ENCODE measurements around the gene STX5.
"Not testable (repeated sequence)": the region's sequence is repeated elsewhere in the genome, so short reads cannot be mapped to it uniquely, and the experiment has no call there.

Gene STX5

GRCh38 chr11:62828130-62828529 lies 3.7 kb downstream of the STX5 start:
- DNase-seq, result not testable (repeated sequence)

DNA sequence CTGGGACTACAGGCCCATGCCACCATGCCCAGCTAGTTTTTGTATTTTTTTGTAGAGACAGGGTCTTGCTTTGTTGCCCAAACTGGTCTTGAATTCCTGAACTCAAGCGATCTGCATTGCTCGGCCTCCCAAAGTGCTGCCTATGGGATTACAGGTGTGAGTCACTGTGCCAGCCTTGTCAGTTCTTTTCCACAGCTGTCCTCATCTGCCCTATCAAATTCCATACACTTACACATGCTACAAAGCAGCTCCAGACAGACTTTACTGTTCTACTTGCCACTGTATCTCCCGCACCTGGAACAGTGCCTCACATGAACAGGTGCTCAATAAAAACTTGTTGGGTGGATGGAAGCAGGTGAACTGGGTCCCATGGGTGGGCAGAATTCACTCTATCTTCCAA lies 8.2 kb downstream of the STX5 start:
- no peak for DNase-seq

DNA sequence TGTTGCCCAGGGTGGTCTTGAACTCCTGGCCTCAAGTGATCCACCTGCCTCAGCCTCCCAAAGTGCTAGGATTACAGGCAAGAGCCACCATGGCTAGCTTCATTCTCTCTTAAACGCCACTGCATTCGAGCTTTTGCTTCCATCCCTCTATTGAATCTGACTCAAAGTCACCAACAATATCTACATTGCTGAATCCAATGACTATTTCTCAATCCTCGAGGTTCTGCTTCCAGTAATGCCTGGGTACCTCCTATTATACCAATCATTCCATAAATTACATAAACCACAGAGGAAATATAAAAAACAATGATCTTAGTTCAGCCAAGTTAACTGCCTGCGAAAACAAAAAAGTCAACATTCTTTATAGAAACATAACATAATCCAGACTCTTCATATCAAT lies 14.7 kb downstream of the STX5 start:
- DNase-seq, result no peak

- no peak for DNase-seq
These were observed 15.3 kb downstream of the STX5 start for GRCh38 chr11:62816557-62816956.

DNA sequence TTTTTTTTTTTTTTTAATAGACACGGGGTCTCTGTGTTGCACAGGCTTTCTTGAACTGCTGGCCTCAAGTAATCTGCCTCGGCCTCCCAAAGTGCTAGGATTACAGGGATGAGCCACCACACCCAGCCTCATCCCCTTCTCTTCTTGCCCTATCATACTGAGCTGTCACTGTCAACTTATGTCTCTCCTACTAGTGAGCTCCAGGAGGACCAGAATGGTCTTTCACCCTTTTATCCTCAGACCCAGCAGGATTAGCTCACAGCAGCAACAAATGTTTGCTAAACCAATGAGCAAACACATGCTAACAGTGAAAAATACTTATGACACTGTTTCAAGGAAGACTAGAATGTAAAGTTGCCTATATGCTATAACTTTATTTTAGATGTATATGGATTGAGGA lies 20.2 kb downstream of the STX5 start:
- DNase-seq, result no peak

GRCh38 chr11:62810748-62811147 lies 21.1 kb downstream of the STX5 start:
- no peak for DNase-seq

DNA sequence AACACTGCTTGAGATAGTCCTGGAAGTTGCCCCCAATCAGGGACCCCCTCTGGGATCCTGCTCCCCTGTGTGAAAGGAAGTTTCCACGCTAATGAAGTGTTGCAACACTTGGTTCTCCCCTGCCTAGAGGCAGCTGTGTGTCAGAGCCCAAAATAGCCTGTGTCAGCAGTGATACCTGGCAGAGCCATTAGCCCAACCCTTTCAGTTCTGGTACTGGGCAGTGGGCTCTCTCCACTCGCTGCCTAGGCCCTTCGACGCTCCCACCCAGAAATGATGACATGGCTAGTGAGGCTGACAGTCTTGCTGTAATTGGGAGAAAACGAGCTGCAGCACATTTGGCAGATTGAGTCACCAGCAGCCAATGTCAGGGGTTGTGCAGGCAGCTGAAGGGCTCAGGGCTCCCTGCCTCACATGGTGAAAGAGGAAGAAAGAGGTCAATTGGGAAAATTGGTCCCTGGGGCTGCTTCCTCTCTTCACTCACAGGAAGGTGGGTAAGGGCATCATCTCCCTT lies 25.2 kb downstream of the STX5 start:
- DNase-seq, result no peak

GRCh38 chr11:62805961-62806441 lies 25.9 kb downstream of the STX5 start:
- no peak for DNase-seq

GRCh38 chr11:62805076-62805892 lies 26.6 kb downstream of the STX5 start, which contains the start of gene NXF1:
Gene NXF1, minus strand, starts transcription at chr11:62805440. Its CDS starts 84 bp downstream, at chr11:62805356.
- DNase-seq, result peak; percentile 98

- no peak for DNase-seq
These were observed 27.4 kb downstream of the STX5 start for GRCh38 chr11:62804310-62805075.

DNA sequence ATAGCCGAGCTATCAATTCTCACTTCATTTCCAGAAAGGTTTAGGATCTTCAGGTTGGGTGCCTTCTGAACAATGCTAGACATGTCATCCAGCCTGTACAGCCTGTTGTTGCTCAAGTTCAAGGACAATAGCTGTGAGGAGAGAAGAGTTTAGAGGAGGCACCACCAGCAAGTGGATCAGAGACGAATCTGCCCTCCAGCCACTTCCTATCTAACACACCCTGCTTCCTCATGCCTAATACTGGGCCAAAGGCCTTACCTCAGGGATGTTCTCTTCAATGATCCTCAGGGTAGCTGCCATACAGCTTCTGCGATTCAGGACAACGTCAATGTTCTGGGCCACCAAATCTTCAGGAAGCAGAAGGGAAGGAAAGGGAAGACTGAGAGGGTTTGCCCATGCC lies 30.8 kb downstream of the STX5 start:
- DNase-seq, result no peak

- no peak for DNase-seq
These were observed 32.4 kb downstream of the STX5 start for GRCh38 chr11:62799486-62799885.

DNA sequence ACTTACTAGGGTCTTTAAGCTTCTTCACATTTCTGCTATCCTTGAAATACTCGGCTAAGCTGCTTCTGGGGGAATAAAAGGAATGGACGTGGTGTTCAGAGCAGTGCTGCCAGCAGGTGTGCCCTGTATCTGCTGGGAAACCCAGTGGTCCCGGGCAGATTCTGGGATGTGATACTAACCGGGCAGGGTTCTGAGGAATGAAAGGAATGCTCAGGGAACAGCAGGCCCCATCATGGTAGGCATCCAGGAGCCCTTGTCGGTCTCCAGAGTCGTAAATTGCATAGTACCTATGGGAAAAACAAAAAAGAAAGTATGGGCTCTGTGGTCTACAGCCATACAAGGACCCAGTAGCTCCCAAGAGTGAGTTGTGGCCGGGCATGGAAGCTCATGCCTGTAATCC lies 35.6 kb downstream of the STX5 start:
- DNase-seq, result no peak

- no peak for DNase-seq
These were observed 37.6 kb downstream of the STX5 start for GRCh38 chr11:62794201-62794775.

GRCh38 chr11:62792202-62792575 lies 39.7 kb downstream of the STX5 start:
- DNase-seq, result no peak

DNA sequence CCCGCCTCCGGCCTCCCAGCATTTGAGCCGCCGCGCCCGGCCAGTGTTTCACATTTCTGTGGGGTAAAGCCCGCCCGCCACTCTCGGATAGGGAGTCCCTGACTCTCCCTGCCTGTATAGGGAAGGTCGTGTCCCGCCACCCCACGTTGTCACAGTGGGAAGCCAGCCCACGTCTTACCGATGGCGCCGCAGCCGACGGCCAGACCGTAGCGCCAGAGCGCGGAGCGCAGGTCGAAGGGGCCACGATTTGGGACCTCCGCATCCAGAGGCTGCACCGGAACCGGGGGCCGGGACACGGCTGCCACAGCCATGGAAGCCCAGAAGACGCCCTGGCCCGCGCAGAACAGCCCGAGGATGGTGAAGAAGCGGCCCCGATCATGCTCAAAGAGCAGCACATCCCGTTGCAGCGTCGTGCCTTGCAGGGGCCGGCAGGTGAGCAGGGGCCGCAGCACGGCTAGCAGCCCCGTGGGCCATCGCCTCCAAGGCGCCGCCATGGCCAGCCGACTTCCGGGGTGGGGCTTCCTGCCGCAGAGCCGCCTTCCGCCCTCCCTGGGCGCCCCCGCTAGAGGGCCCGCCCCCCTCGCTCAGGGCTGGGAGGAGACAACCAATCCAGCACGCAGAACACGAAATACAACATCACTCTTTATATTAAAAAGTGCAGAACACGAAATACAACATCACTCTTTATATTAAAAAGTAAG lies 40.2 kb downstream of the STX5 start, which contains the start of gene TMEM223:
TSS of gene TMEM223 (minus strand) at position 506 of the 701 bp plus-strand sequence. CDS start at position 494, 12 bp downstream.
- peak; percentile 93 for DNase-seq

DNA sequence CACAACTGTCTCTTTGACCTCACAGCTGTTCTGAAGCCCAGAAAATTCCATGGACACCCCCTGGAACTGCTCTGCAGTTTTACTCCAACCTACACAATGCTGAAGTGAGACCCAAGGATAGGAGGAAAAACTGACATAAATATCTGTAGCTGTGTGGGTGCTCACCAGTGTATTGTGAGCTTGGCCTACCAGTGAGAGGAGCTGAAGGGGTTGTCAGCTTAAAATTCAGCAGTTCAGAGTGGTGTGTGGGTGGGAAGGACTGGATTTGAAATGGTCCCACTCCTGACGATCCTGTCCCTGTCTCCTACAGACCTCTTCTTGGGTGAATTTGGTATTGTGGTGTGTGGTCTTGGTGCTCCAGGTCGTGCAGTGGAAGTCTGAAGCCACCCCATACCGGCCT lies 42.3 kb downstream of the STX5 start:
- no peak for DNase-seq

DNA sequence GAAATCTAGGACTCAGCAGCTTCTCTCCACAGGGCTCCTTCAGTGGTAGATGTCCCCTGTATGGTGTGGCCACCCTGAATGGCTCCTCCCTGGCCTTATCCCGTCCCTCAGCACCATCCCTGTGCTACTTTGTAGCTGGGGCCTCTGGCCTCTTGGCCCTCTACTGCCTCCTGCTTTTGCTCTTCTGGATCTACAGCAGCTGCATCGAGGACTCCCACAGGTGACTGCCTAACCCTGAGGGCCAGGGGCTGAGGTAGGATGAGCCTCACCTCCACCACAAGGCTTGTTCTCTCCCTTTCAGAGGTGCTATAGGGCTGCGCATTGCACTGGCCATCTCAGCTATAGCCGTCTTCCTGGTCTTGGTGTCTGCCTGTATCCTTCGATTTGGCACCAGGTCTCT lies 42.9 kb downstream of the STX5 start:
- no peak for DNase-seq

GRCh38 chr11:62787005-62787759 lies 44.7 kb downstream of the STX5 start, which contains the start of gene TMEM179B:
Gene TMEM179B, plus strand, starts transcription at chr11:62787402. Its CDS starts 30 bp downstream, at chr11:62787432.
- DNase-seq, result peak; percentile 97

GRCh38 chr11:62786318-62787004 lies 45.4 kb downstream of the STX5 start:
- DNase-seq, result peak; percentile 93

- no peak for DNase-seq
These were observed 49.1 kb downstream of the STX5 start for GRCh38 chr11:62782753-62783152.
